Karpas-422 (cell line): Measurements from ENCODE around the gene CDC25B. TPM values are rescaled to one million over a fixed set of nuclear protein-coding genes. Genes with fewer than 3 reads are reported as not detected.

Experiments
- DNase-seq: peaks from one replicate; pipeline ENCODE4 v3.0.0-alpha.2; 2015
- H2AFZ ChIP-seq: fragments of 200-600 bp; sonication (generic); 2 replicates; pipeline ENCODE4 v1.6.1; 2014; ENCODE audit warnings: antibody characterized with exemption, low read length, mixed read lengths
- H3K27ac ChIP-seq: fragments of 200-600 bp; sonication (generic); 2 replicates; pipeline ENCODE4 v1.5.1; 2014; ENCODE audit warnings: mild to moderate bottlenecking, low read length, moderate library complexity
- H3K27me3 ChIP-seq: fragments of 200-600 bp; sonication (generic); 2 replicates; pipeline ENCODE4 v1.6.1; 2014; ENCODE audit warnings: low read length, mixed read lengths
- H3K36me3 ChIP-seq: fragments of 200-600 bp; sonication (generic); 2 replicates; pipeline ENCODE4 v1.6.1; 2014; ENCODE audit warnings: low read length, mixed read lengths; ENCODE audit not compliant: insufficient read depth
- H3K4me1 ChIP-seq: fragments of 200-600 bp; sonication (generic); 2 replicates; pipeline ENCODE4 v1.6.1; 2014; ENCODE audit warnings: mild to moderate bottlenecking, low read length, mixed read lengths
- H3K4me2 ChIP-seq: fragments of 200-600 bp; sonication (generic); 2 replicates; pipeline ENCODE4 v1.6.1; 2014; ENCODE audit warnings: low read length, low read depth, mild to moderate bottlenecking; ENCODE audit not compliant: poor library complexity, severe bottlenecking
- H3K4me3 ChIP-seq: fragments of 200-600 bp; sonication (generic); 2 replicates; pipeline ENCODE4 v1.5.1; 2014; ENCODE audit warnings: mild to moderate bottlenecking, antibody characterized with exemption, low read length, mixed read lengths
- H3K79me2 ChIP-seq: fragments of 200-600 bp; sonication (generic); 2 replicates; pipeline ENCODE4 v1.6.1; 2014; ENCODE audit warnings: mild to moderate bottlenecking, low read length, mixed read lengths
- H3K9ac ChIP-seq: fragments of 200-600 bp; sonication (generic); 2 replicates; pipeline ENCODE4 v1.6.0; 2014; ENCODE audit warnings: low read length
- H3K9me2 ChIP-seq: fragments of 200-600 bp; sonication (generic), shearing (Covaris generic); replicated peaks from 2 replicates; pipeline ENCODE4 v1.6.0; 2014; ENCODE audit warnings: mild to moderate bottlenecking, low read length, moderate library complexity; ENCODE audit not compliant: insufficient read depth
- H3K9me3 ChIP-seq: fragments of 300-700, 200-600 bp; sonication (generic); 2 replicates; pipeline ENCODE4 v1.6.1; 2014; ENCODE audit warnings: low read length, mixed read lengths
- H4K20me1 ChIP-seq: fragments of 200-600 bp; sonication (generic); 2 replicates; pipeline ENCODE4 v1.6.1; 2014; ENCODE audit warnings: mild to moderate bottlenecking, antibody characterized with exemption, low read length, low read depth; ENCODE audit not compliant: insufficient read depth
- total RNA-seq: library from RNA; depleted of rRNA; stranded (reverse); fragments of >200 nt; shearing (Covaris generic); gene quantifications from 2 replicates; pipeline ENCODE4 v1.2.3, GENCODE V29; 2014; ENCODE audit warnings: low replicate concordance

Gene CDC25B
- total RNA-seq, 1 experiment from 2014 or later = 11.7 TPM

DNA sequence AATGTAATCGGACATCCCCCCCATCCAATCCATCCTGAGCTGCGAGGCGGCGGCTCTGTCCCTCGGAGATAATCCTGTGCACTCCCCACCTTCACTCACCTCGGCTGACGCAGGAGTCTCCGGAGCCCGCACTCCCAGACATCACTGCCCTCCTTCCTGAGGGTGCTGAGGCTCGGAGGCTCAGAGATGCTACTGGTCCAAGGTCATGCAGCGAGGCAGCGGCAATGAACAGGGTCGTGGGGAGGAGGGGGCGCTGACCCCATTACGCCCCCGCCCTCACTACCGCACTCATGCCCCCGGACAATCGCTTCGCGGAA is 29.0 kb upstream of the CDC25B start:
- Histone ChIP-seq H3K9ac (peak overlapping the region; percentile 99), H3K4me3 (peak overlapping the region; percentile 100), H3K27ac (peak overlapping the region; percentile 56; the same call in 1 of the 2 replicates), H2AFZ (peak overlapping the region; percentile 91; the same call in 1 of the 2 replicates), H4K20me1 (no peaks in the 10 kb centered on the region; the same call in 1 of the 2 replicates), H3K27me3 (no peaks in the 10 kb centered on the region), H3K4me2 (peak overlapping the region; percentile 100), H3K9me2 (no peaks in the 10 kb centered on the region), H3K4me1 (peaks cover 36% of the 10 kb centered on the region), H3K36me3 (no peaks in the 10 kb centered on the region), H3K9me3 (no peaks in the 10 kb centered on the region), H3K79me2 (peaks cover 46% of the 10 kb centered on the region)
- peak; percentile 69 for DNase-seq

DNA sequence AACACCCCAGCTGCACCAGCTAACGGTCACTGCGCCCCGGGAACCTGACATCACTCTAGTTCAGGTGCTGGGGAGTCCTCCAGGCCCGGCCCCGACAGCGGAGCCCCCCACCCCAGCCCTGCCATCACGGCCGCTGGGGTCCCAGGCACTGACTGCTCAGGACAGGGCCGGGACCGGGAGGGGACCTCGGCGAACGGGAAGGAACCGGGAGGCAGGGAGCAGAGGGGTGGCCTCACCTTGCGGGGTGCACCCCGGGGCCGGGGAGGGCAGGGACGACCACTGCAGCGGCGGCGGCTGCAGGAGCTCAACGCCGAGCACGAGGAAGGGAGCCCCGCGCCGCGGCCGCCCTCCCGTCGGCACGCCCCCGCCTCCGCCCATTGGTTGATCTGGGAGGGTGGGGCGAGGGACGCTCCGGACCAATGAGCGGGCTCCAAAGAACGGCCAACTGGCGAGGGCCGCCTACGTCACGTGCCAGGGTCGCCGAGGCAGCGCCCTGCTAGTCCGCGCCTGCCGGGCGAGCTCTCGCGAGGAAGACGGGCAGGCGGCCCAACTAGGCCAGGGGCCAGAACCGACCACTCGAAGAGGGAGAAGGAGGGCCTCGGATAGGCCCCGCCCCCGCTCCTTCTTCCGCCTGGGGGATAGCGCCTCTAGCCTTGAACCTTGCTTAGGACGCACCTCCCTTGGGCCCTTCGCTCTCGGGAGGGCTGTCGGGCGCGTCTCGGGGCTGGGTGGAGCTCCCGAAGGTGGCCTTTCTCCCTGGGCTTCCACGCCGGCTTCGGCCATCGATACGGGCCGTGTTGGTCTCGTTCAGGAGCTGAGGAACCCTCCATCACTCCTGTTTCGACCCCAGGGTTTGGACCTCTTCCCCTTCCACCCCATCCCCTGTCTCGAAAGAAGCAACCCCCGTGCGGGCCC is 28.4 kb upstream of the CDC25B start, which contains the start of gene ADISSP:
Gene ADISSP, minus strand, starts transcription at position 327 of the 915 bp plus-strand sequence. CDS start 7,653 bp downstream, outside the sequence.
- H3K9me3 ChIP-seq = no peaks in the 10 kb centered on the region
- peak within 1 kb of the TSS; percentile 99 for H3K9ac ChIP-seq
- peak within 1 kb of the TSS; percentile 91; the same call in 1 of the 2 replicates for H2AFZ ChIP-seq
- H3K4me3 ChIP-seq = peak within 1 kb of the TSS; percentile 100
- no peaks in the 10 kb centered on the region for H3K9me2 ChIP-seq
- H3K27ac ChIP-seq = peak within 1 kb of the TSS; percentile 69
- H3K4me1 ChIP-seq = peaks cover 36% of the 10 kb centered on the region
- peaks cover 42% of the 10 kb centered on the region for H3K79me2 ChIP-seq
- peak; percentile 99 for DNase-seq
- H3K4me2 ChIP-seq = peak within 1 kb of the TSS; percentile 100
- no peaks in the 10 kb centered on the region for H3K36me3 ChIP-seq
- H4K20me1 ChIP-seq = no peaks in the 10 kb centered on the region; the same call in 1 of the 2 replicates
- H3K27me3 ChIP-seq = no peaks in the 10 kb centered on the region

DNA sequence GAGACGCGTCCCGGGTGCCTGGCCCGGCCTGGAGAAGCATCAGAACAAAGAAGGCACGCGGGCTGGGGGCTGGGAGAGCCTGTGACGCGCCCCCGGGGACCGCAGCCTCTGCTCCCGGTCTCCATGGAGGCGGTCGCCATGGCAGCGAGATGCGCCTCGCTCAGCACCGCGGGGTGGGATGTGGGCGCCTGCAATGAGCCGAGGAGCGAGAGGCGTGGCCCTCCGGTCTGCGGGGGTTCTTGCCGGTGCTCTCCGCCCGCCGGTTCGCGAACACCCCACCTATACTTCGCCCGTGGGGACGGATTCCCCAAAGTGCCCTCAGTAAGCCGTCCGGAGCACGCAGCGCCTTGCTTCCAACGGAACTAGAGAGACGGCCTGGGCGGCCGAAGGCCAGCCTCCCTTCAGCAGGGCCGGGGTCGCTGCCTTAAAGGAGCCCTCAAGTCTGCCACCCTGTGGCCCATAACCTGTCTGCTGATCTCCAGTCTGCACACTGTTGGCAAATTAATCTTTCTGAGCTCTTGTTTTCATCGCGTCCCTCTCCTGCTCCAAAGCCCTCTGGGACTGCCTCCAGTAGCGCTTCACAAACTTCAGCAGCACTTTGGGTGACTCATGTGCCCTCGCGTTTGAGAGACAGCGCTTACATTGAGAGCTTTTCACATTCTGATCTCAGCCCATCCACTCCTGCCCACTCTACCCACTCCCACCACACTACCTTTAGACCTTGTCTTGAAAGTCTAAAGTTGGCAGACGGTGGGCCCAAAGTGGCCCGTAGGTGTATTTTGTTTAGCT is 27.6 kb upstream of the CDC25B start:
- peak; percentile 91 for DNase-seq
- Histone ChIP-seq H3K4me1 (peaks cover 36% of the 10 kb centered on the region), H3K36me3 (no peaks in the 10 kb centered on the region), H3K9me3 (no peaks in the 10 kb centered on the region), H2AFZ (peak overlapping the region; percentile 77; the same call in 1 of the 2 replicates), H3K27ac (peak overlapping the region; percentile 69), H3K9me2 (no peaks in the 10 kb centered on the region), H4K20me1 (no peaks in the 10 kb centered on the region; the same call in 1 of the 2 replicates), H3K79me2 (peaks cover 40% of the 10 kb centered on the region), H3K9ac (peak overlapping the region; percentile 93), H3K27me3 (no peaks in the 10 kb centered on the region), H3K4me3 (peak overlapping the region; percentile 77), H3K4me2 (peak overlapping the region; percentile 88)

DNA sequence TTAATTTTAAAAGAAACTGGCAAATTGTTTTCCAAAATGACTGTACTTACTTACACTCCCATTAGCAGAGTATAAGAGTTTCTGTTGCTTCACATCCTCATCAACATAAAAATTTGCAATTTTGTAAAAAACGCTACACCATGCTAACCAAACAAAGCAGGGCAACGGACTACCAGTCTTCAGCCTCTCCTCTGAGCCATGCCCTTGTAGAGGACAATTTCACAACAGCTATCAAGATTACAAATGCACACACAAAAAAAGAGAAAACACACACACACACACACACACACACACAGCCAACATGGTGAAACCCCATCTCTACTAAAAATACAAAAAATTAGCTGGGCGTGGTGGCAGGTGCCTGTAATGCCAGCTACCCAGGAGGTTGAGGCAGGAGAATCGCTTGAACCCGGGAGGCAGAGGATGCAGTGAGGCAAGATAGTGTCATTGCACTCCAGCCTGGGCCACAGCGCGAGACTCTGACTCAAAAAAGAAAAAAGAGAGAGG is 24.5 kb upstream of the CDC25B start:
- Histone ChIP-seq H4K20me1 (no peaks in the 10 kb centered on the region), H2AFZ (no peak overlapping the region), H3K4me1 (peaks cover 13% of the 10 kb centered on the region), H3K79me2 (peaks cover 9% of the 10 kb centered on the region), H3K4me2 (no peak overlapping the region), H3K9me3 (no peaks in the 10 kb centered on the region), H3K36me3 (no peaks in the 10 kb centered on the region), H3K9me2 (no peaks in the 10 kb centered on the region), H3K27ac (no peak overlapping the region), H3K27me3 (no peaks in the 10 kb centered on the region), H3K4me3 (no peak overlapping the region), H3K9ac (no peak overlapping the region)
- DNase-seq = no peak

DNA sequence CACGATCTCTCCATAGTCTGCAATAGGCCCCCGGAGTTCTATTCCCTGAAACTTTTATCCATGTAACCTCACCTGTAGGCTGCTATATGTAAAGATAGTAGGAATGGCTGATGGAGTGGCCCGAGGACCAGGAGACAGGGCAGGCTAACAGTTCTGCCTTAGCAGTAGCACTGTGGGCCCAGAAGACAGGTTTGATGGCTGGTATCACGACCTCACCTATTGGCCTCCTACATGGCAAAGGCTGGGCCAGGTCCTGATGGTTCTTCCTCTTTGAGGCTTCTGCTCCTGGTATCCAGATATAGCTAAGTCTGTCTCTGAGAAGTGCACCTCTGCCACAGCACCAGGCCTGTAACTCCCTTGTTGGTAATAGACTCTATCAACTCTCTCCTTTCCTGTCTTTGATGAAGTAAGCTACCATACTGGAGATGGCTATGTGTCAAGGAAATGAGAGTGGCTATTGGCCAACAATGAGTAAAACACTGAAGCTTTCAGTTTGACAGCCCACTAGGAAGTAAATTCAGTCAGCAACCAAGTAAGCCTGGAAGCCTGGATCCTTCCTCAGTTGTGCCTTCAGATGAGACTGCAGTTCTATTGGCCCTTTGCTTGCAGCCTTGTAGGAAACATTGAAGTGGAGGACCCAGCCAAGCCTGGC is 20.5 kb upstream of the CDC25B start:
- H3K4me1 ChIP-seq = peaks cover 3% of the 10 kb centered on the region
- no peak overlapping the region for H3K9ac ChIP-seq
- H3K27ac ChIP-seq = no peak overlapping the region
- H3K79me2 ChIP-seq = no peaks in the 10 kb centered on the region
- no peak for DNase-seq
- H3K36me3 ChIP-seq = no peaks in the 10 kb centered on the region
- no peaks in the 10 kb centered on the region for H3K9me3 ChIP-seq
- H3K4me3 ChIP-seq = no peak overlapping the region
- H3K4me2 ChIP-seq = no peak overlapping the region
- no peaks in the 10 kb centered on the region for H3K9me2 ChIP-seq
- no peaks in the 10 kb centered on the region for H4K20me1 ChIP-seq
- no peaks in the 10 kb centered on the region for H3K27me3 ChIP-seq
- H2AFZ ChIP-seq = no peak overlapping the region

DNA sequence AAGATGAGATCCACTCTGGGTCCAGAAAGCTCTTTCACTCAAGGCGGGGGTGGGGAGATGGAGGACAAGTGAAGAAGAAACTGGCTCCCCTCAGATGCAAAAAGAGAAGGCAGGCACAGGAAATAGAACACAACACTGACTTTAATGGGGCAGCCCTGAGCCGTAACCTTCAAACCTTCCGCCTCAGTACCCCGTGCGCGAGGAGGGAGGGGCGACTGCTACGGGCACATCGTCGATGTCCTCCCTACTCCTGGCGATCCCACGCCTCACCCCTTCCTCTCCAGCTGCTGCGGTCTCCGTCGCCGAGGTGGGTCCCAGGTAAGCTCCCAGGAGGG is 18.8 kb upstream of the CDC25B start:
- DNase-seq = no peak
- Histone ChIP-seq H3K4me2 (no peak overlapping the region), H4K20me1 (no peaks in the 10 kb centered on the region), H3K27ac (no peak overlapping the region), H3K27me3 (no peaks in the 10 kb centered on the region), H3K36me3 (no peaks in the 10 kb centered on the region), H3K4me3 (no peak overlapping the region), H3K4me1 (peaks cover 10% of the 10 kb centered on the region), H3K9ac (no peak overlapping the region), H2AFZ (no peak overlapping the region), H3K79me2 (no peaks in the 10 kb centered on the region), H3K9me3 (no peaks in the 10 kb centered on the region), H3K9me2 (no peaks in the 10 kb centered on the region)

DNA sequence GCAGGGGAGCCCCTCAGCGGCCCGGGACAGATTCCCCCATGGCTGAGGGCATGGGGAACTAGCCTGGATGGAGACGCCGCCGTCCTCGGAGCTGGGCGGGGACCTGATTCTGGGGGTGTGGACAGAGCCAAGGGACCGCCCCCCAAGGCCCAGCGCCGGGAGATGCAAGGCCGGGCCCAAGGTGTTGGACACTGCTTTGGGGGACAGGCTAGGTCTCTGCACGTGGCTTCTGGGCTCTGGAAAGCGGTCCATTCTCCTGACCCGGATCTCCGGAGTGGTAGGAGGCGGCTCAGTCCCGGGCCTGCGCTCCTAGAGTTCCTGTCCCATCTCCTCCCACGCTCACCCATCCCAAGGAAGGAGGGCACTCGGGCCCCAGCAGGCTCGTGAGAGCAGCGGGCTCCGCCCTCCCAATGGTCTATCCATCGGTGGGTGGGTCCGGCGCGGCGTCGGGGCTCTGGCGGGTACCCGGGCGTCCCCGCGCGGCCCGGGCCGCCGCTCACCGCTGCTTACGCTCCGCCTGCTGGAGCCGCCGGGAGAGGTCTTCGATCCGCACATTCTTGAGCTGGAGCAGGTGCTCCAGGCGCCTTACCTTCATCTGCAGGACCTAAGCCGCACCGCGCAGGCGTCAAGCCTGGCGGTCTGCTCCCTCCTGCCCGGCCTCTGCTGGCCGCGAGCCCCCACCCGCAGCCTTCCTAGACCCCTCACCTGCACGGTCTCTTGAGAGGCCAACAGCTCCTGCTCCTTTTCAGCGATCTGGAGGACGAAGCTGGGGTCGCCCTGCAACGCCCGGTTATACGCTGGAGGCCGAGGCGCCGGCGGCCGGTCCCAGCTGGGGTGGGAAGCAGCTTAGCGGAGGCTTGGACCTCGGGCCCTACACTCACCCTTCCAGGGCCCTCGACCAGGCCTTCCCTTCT is 18.1 kb upstream of the CDC25B start:
- Histone ChIP-seq H4K20me1 (no peaks in the 10 kb centered on the region), H3K4me1 (peaks cover 10% of the 10 kb centered on the region), H3K27ac (no peak overlapping the region), H3K79me2 (no peaks in the 10 kb centered on the region), H3K9ac (no peak overlapping the region), H3K9me3 (no peaks in the 10 kb centered on the region), H3K9me2 (no peaks in the 10 kb centered on the region), H3K27me3 (no peaks in the 10 kb centered on the region), H2AFZ (no peak overlapping the region), H3K36me3 (no peaks in the 10 kb centered on the region), H3K4me3 (no peak overlapping the region), H3K4me2 (no peak overlapping the region)
- DNase-seq = no peak
